GM12873 (cell line): ENCODE measurements around the gene TNIK.

Experiments
- TF ChIP-seq, protein P1 (sequence below): IDR thresholded peaks from 2 replicates; pipeline ENCODE4 v1.5.1; 2012; ENCODE audit warnings: low read depth, mild to moderate bottlenecking, moderate library complexity, low read length, control low read depth; ENCODE audit not compliant: insufficient read depth; ENCODE audit errors: missing control alignments

The TNIK gene

DNA sequence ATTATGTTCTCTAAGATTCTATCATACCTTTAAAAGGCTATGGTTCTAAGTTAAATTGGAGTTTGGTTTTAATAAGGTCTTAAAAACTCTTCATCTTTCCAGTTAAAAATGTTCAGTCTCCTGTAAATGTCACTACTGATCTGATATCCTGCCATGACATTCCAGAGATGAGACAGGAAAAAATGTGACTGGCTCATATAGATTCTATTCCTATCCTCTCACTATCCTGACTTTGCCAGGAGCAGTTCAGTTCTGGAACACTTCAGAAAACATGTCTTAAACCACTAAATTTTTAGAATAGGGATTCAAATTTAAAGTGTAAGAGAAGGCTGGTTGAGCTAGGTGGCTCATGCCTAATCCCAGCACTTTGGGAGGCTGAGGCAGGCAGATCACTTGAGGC is 170.9 kb downstream of the TNIK start:
- TF ChIP-seq, protein P1, sequence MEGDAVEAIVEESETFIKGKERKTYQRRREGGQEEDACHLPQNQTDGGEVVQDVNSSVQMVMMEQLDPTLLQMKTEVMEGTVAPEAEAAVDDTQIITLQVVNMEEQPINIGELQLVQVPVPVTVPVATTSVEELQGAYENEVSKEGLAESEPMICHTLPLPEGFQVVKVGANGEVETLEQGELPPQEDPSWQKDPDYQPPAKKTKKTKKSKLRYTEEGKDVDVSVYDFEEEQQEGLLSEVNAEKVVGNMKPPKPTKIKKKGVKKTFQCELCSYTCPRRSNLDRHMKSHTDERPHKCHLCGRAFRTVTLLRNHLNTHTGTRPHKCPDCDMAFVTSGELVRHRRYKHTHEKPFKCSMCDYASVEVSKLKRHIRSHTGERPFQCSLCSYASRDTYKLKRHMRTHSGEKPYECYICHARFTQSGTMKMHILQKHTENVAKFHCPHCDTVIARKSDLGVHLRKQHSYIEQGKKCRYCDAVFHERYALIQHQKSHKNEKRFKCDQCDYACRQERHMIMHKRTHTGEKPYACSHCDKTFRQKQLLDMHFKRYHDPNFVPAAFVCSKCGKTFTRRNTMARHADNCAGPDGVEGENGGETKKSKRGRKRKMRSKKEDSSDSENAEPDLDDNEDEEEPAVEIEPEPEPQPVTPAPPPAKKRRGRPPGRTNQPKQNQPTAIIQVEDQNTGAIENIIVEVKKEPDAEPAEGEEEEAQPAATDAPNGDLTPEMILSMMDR = no peak

DNA sequence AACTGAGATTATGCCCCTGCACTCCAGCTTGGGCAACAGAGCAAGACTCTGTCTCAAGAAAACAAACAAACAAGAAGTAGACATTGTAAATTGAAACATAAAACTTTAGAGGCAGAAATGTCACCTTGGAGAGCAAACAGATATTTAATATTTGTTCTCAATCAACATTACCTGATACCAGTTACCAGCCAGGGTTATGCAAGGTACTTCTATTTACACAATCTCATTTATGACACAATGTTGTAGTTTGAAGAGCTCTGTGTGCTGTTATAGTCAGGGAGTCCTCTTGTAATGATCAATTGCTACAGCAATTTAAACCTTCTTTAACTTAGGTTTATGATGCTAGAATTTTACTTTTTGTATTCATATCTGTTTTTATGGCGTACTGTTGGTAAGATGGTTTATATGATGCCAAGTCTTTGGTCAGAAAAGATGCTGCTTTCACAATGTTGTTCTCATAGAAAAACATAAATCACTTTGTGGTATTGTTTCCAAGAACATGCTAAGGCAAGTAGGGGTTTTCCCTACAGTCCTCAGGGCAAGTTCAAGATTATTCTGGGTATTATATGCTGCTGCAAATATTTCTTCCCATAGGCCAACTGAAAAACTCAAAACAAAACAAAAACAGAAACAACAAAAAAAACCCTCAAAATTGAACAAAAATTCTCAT is 173.5 kb downstream of the TNIK start:
- TF ChIP-seq, protein P1 = no peak

DNA sequence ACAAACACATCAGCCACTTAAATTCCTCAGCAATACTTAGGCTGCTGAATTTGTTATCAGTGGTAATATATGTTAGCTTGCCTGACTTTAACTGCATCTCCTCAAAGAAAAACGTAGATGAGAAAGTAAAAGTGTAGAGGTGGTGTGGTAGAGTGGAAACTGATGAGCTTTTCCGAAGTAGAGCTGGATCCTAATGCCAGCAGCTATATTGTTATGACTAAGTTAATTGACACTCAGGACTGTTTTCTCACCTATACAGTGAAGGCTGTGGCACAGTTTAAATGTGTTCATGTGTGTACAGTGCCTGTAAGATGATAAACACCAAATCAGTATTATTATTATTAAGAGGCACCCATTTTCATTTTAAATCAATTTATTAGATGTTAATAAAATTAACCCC is 174.9 kb downstream of the TNIK start:
- TF ChIP-seq, protein P1 = no peak

DNA sequence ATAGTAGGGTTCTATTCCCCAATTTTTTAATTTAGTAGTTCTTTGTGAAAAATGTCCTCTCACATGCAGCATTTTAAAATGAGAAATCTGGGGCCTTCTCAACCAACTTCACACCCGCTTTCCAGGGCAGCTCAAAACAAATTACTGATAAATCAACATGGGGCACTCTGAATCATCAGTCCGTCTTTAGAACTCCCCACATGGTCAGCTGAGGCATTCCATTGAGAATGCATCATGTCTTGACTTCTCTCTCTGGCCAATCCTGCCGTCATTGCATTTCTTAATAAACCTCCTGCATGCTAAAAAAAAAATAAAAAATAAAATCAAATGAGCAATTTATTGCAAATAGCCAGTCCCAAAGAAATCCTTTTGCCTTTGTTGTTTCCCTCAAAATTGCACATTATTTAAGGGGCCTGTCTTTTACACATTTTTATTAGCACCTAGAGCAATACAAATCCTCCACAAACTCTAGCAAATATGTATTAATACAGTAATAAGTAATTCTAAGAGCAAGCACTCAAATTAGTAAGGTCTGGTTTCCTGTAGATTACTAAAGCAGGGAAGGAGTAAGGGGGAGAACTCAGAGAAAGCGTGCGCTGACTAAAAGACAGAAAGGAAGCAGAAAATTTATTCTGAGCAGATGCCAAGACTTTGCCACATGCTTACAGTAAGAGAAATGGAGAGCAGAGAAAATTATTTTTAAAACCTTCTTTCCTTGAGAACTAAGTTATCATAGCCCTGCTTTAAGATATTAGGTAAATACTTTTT is 175.7 kb downstream of the TNIK start:
- TF ChIP-seq, protein P1 = no peak

DNA sequence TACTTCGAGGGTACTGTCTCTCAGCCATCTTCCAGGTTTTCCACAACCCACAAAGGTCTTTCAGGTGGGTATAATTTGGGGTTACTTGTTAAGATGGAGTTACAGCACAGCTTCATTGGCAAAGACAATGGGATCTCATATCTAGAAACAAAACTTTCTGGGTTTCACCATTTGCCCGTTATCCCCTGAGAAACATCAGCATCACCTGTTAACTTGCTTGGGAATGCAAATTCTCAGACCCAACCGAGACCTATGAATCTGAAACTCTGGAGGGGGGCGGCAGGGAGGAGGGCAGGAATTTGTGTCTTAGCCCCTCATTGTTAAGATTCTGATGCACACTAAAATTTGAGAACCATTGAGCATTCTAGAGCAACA is 176.4 kb downstream of the TNIK start:
- TF ChIP-seq, protein P1 = no peak

DNA sequence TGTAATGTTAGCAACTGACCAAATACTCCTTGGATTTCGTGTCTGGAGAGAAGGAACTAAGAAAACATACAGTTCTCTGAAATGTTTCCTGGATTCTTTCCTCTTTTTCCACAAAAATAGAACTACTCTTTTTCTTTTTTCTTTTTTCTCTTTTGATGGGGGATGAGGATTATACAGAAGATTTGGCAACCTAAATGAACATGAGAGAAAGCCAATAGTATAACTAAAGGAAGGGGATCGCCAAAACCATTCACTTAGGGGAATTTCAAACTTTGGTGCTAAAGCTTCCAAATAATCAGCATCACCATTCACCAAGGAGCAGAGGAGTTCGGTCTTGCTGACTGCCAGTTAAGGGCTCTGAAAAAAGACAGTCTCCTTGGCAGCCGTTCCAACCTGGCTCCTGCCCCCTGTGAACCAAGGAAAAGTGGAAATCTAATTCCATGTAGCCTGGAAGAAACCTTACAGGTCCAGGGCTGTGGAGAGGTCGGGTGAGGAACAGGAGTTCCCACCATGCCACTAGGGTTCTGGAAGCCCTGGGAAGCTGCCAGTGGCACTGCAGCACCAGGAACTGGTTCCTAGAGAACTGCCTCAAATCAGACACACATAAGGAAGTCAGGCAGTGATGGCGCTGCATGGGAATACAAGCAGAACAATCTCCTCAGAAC is 176.9 kb downstream of the TNIK start:
- TF ChIP-seq, protein P1 = no peak

DNA sequence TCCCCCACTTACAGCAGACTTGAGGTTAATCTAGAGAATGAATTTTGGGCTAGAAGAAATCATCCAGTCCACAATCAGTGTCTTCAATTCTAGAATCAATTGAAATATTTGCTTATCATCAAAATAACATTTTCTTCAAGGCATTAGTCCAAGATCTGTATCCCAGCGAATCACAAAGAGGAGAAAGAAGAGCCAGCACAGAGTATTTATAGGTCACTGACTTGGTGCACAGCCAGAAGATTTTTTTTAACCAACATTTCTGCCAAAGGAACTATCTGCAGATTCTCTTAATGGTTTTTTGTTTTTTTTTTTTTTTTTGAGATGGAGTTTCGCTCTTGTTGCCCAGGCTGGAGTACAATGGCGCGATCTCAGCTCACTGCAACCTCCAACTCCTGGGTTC is 178.2 kb downstream of the TNIK start:
- TF ChIP-seq, protein P1 = no peak
